Skin of body (tissue), 2 donors: Measurements from ENCODE around the gene PTCH2. TPM values are rescaled to one million over a fixed set of nuclear protein-coding genes. Genes with fewer than 3 reads are reported as not detected.

Experiments
- DNase-seq: peaks from one replicate; lab custom pipeline; 2025; lab: John Stamatoyannopoulos, UW
- total RNA-seq: library from RNA; depleted of rRNA; stranded (reverse); fragments of >200 nt; gene quantifications from one replicate; pipeline ENCODE4 v1.2.3, GENCODE V29; 2014

Gene PTCH2, protein sequence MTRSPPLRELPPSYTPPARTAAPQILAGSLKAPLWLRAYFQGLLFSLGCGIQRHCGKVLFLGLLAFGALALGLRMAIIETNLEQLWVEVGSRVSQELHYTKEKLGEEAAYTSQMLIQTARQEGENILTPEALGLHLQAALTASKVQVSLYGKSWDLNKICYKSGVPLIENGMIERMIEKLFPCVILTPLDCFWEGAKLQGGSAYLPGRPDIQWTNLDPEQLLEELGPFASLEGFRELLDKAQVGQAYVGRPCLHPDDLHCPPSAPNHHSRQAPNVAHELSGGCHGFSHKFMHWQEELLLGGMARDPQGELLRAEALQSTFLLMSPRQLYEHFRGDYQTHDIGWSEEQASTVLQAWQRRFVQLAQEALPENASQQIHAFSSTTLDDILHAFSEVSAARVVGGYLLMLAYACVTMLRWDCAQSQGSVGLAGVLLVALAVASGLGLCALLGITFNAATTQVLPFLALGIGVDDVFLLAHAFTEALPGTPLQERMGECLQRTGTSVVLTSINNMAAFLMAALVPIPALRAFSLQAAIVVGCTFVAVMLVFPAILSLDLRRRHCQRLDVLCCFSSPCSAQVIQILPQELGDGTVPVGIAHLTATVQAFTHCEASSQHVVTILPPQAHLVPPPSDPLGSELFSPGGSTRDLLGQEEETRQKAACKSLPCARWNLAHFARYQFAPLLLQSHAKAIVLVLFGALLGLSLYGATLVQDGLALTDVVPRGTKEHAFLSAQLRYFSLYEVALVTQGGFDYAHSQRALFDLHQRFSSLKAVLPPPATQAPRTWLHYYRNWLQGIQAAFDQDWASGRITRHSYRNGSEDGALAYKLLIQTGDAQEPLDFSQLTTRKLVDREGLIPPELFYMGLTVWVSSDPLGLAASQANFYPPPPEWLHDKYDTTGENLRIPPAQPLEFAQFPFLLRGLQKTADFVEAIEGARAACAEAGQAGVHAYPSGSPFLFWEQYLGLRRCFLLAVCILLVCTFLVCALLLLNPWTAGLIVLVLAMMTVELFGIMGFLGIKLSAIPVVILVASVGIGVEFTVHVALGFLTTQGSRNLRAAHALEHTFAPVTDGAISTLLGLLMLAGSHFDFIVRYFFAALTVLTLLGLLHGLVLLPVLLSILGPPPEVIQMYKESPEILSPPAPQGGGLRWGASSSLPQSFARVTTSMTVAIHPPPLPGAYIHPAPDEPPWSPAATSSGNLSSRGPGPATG
- 7.2 TPM for total RNA-seq

DNA sequence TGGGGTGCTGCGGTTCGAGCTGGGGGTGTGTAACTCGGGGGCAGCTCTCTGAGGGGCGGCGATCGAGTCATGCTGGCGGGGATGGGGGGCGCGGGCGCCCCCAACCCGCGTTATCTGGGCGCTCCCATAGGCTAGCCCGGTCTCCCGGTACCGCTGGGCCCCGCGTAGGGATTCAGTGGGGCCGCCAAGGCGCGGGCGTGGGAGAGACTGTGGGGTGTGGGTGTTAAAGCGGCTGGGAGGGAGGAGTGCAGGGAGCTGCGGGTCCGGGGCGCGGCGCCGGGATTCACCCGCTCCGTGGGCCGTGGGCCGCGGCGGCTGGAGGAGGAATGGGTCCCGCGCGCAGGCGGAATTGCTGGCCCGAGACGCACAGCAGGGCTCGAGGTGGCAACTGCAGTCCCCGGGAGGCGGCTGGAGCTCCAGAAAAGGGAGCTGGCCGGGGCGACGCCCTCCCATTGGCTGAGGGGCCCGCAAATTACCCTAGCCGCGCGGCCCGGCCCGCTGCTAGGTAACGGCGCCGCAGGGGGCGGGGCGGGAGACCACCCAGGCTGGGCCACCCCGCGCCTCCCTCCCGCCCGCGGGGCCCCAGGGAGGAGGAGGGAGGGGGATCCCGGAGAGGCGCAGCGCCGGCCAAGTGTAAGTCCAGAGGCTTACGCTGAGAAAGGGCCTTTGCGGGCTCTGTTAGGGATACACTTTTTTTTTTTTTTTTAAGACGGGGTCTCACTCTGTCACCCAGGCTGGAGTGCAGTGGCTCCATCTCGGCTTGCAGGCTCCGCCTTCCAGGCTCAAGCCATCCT is at the start of gene PTCH2:
PTCH2 (minus strand) TSS at position 392 of the 794 bp plus-strand sequence; CDS start at position 71, 321 bp downstream.
- peak; percentile 57 for DNase-seq

GRCh38 chr1:44890007-44890406 is 47.0 kb upstream of the PTCH2 start:
- no peak for DNase-seq

DNA sequence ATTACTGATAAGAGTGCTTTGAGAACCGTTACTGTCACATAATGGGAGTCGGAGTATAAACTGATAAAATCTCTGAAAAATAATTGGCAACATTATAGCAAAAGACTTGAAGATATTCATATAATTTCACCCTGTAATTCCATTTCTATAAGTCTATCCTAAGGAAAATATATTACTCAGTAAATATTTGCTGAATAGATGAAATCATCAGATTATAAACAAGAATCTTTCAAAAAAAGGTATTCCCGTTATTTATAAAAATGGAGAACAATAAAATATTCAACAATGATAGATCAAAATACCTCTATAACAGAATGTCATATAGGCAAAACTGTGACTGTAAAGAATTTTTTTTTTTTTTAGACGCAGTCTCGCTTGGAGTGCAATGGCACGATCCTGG is 42.4 kb upstream of the PTCH2 start:
- DNase-seq: no peak

- DNase-seq: peak; percentile 45
Observed at GRCh38 chr1:44884746-44885145, 41.7 kb upstream of the PTCH2 start.

DNA sequence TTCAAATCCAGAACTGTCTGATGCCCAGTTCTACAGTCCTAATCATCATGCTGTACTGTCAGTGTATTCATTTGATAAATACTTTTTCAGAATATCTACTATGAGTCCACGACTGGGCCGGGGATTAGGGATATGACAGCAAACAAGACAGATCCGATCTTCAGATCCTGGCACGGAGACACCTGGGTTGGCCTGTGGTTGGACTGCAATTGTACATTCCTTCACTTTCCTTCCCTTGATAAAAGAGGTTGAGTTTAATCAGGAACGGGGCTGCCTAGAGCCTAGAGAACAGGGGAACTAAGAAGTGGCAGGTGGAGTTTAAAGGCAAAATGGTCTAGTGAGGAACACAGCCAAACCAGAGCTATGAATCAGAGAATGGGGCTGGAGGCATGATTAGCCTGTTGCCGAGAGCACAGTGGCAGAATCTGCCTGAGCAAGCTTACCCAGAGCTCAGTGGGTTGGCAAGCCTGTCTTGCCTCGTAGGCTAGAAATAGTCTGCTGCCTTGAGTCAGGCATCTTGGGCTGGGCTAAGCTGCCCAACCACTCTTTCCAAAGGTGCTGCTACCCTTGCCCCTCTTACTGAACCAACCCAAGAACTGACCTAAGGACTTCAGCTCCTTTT is 38.1 kb upstream of the PTCH2 start:
- no peak for DNase-seq

- DNase-seq: no peak
Observed at GRCh38 chr1:44874155-44874554, 31.1 kb upstream of the PTCH2 start.

DNA sequence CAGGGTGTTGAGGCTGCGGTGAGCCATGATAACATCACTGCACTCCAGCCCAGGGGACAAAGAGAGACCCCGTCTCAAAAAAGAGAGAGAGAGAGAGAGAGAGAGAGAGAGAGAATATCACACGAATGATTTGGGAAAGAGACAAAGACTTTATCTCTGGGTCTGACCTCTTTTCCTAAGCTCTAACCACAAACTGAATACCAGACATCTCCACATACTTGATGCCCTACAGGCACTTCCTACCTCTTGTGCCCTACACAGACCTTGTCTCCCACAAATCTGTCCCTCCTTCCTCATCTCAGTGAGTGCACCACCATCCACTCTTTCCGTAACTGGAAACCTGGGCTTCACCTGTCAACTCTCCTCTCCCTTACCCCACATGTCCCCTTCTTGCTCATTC is 27.0 kb upstream of the PTCH2 start:
- DNase-seq: no peak

GRCh38 chr1:44867801-44868200 is 24.7 kb upstream of the PTCH2 start:
- no peak for DNase-seq

- no peak for DNase-seq
Observed at GRCh38 chr1:44862829-44863401, 19.9 kb upstream of the PTCH2 start.

GRCh38 chr1:44860891-44861425 is 17.9 kb upstream of the PTCH2 start:
- no peak for DNase-seq

- no peak for DNase-seq
Observed at GRCh38 chr1:44860331-44860730, 17.3 kb upstream of the PTCH2 start.

GRCh38 chr1:44857446-44857845 is 14.4 kb upstream of the PTCH2 start:
- no peak for DNase-seq

DNA sequence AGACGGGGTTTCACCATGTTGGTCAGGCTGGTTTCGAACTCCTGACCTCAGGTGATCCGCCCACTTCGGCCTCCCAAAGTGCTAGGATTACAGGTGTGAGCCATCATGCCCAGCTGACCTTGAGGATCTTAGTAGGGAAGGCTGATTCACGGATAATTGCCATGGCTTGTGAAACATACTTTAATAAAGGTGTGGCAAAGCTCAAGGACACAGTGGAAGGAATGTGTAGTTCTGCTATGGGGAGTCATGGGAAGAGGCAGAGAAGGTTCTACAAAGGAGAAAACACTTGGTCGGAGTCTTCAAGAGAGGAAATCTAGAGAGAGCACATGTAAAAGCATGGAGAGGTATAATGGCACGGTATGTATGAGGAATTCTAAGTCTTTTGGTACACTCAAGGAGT is 12.7 kb upstream of the PTCH2 start:
- DNase-seq: no peak

GRCh38 chr1:44854970-44855369 is 11.9 kb upstream of the PTCH2 start:
- DNase-seq: no peak

DNA sequence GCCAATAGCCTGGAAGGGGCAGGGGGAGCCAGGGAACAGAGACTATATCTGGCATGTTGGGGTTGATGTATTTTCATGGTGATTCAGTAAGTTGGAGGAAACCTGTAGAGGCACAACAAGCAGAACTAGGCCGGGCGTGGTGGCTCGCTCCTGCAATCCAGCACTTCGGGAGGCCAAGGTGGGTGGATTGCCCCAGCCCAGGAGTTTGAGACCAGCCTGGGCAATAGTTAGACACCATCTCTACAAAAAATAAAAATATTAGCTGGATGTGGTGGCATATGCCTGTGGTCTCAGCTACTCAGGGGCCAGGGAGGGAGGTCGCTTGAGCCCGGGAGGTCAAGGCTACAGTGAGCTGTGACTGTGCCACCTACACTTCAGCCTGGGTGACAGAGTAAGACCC is 10.1 kb upstream of the PTCH2 start:
- no peak for DNase-seq

DNA sequence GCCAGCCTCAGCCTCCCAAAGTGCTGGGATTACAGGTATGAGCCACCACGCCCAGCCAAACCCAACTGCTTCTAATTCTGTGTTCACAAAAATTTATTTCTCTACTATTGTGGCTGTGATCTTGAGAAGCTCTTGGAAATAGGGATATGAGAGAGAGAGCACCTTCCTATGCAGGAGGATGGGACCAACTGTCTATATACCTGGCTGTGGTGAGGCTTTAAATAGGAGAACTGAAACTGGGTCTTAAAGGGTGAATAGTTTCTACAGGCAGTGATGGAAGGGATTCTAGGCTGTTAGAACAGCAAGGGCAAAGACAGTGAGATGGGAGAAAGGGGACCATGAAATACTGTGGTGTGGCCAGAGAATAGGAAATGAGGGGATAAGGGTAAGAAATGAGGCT is 8.3 kb upstream of the PTCH2 start:
- no peak for DNase-seq

GRCh38 chr1:44849575-44850132 is 6.6 kb upstream of the PTCH2 start:
- DNase-seq: no peak

DNA sequence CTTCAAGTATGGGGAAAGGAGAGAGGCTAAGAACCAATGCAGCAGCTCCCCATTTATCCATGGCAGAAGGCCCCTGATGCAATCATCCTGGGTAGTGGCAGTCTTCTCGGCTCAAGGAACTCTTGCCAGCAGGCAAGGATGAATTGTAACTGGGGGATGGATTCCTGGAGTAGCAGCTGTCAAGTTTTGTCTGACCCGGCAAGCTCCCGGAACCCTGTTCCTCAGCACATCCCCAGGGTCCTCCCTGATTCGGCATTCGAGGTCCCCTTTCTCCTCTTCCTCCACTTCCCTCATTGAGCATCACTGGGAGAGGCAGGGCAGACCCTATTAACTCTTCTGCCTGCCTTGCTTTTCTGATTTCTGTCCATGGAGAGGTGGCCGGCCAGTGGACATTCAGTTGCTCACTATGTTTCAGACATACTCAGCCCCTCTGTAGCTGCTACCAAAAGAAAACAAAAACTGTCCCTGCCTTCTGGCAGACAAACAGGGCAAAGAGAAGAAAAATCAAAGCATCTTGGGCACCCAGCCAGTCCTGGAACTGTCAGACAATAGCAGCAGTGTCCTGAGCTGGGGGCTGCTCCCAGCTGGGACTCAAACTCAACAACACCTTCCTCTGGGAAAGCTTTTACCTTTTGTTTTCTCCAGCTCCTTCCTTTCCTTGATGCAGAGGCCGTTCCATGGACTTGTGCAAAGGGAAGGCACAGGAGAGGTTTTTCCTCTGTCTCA is 5.6 kb upstream of the PTCH2 start:
- DNase-seq: no peak

- DNase-seq: no peak
Observed at GRCh38 chr1:44847845-44848244, 4.8 kb upstream of the PTCH2 start.
